Stomach (tissue), 9 donors: ENCODE results near the gene FNDC3B. TPM values are rescaled to one million over a fixed set of nuclear protein-coding genes. Genes with fewer than 3 reads are reported as not detected.

Source experiments
- DNase-seq, 2 donors: peaks; one replicate each; pipeline versions ENCODE4 v3.0.0 to v3.0.0-alpha.2; 2013 to 2019
- H3K27ac ChIP-seq, 5 donors: fragments of 200-600 bp in 4 of 5; sonication (generic) in 4 of 5; one replicate each; pipeline ENCODE4 v1.5.1; 2013 to 2019; ENCODE audit warnings: mild to moderate bottlenecking in 1 of 5, moderate library complexity in 1 of 5
- H3K27me3 ChIP-seq, 3 donors: fragments of 200-600 bp; sonication (generic); one replicate each; pipeline ENCODE4 v1.5.1; 2017 to 2019; ENCODE audit warnings: mixed run types in 1 of 3
- H3K36me3 ChIP-seq, 4 donors: fragments of 200-600 bp; sonication (generic); 1 replicate in 3 of 4; 2 replicates in 1 of 4; pipeline ENCODE4 v1.5.1; 2016 to 2019
- H3K4me1 ChIP-seq, 4 donors: fragments of 200-600 bp; sonication (generic); one replicate each; pipeline ENCODE4 v1.5.1; 2016 to 2019
- H3K4me3 ChIP-seq, 4 donors: fragments of 200-600 bp; sonication (generic) in 3 of 4; one replicate each; pipeline ENCODE4 v1.5.1; 2016 to 2019; ENCODE audit warnings: mild to moderate bottlenecking in 1 of 4
- H3K9me3 ChIP-seq, 4 donors: fragments of 200-600 bp; sonication (generic); one replicate each; pipeline ENCODE4 v1.5.1; 2016 to 2019
- EP300 ChIP-seq: sonication (generic); formaldehyde crosslinking; IDR thresholded peaks from one replicate; pipeline ENCODE4 v1.6.1; 2017; ENCODE audit warnings: antibody characterized with exemption
- POLR2A ChIP-seq, 4 donors: fragments of 450-650 bp; IDR thresholded peaks; one replicate each; pipeline ENCODE4 v1.6.1; 2016; ENCODE audit warnings: antibody characterized with exemption in 4 of 4, control low read depth in 2 of 4, mild to moderate bottlenecking in 1 of 4, moderate library complexity in 1 of 4
- POLR2AphosphoS5 ChIP-seq, 3 donors: sonication (generic); formaldehyde crosslinking; IDR thresholded peaks; one replicate each; pipeline ENCODE4 v1.6.1; 2016; ENCODE audit warnings: antibody characterized with exemption in 3 of 3
- WGBS, 5 donors: extraction: QIAGEN DNeasy Blood & Tissue Kit in 3 of 5; methylation state at CpG; one replicate each; pipeline versions ENCODE4 v1.1.5 to v1.1.7; 2013 to 2018; 5-methylcytosine and 5-hydroxymethylcytosine counted together
- intact Hi-C: fragments of 100-400 bp; cut with DNase I; formaldehyde crosslinking; loops from one replicate; pipeline ENCODE4 v1.15.1; 2023; ENCODE audit warnings: low total_unique reads
- polyA plus RNA-seq, 3 donors: library from polyadenylated mRNA; stranded (reverse); fragments of 200-250 nt; gene quantifications; one replicate each; pipeline ENCODE4 v1.2.3, GENCODE V29; 2013
- total RNA-seq, 5 donors: library from RNA; depleted of rRNA; stranded (reverse); fragments of >200 nt; gene quantifications; one replicate each; pipeline versions ENCODE4 v1.1.0 to v1.2.3, GENCODE V29; 2014 to 2016
- TF ChIP-seq, protein P1 (sequence below), 7 experiments: fragments of 450-650 bp in 4 of 7; fragments of 200-600 bp in 3 of 7; sonication (generic) in 3 of 7; IDR thresholded peaks; one replicate each; pipeline ENCODE4 v1.5.1; 2016 to 2019; ENCODE audit warnings: antibody characterized with exemption in 7 of 7, control low read depth in 2 of 7, mild to moderate bottlenecking in 1 of 7
- donor health status: healthy with polysubstance abuse.
- donor health status: Bipolar disorder and iron deficiency.
- donor health status: healthy.

FNDC3B gene
- total and polyA plus RNA-seq, 8 donors, result 6.0 to 229 (median 53.7) TPM

DNA sequence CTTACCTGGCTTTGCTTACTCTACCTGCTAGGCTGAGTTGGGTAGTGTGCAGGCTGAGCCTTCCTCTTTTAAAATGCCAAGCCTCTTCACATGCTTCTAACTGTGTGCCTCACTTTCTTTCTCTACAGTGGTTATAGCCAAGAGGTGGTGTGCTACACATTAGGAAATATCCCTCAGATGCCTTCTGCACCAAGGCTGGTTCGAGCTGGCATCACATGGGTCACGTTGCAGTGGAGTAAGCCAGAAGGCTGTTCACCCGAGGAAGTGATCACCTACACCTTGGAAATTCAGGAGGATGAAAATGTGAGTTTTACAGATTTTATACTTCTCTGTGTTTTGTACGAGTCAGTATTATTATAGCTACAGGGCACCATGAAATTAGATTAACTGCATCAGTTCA lies 291.0 kb downstream of the FNDC3B start:
- Histone ChIP-seq H3K27ac (no peak overlapping the region), H3K9me3 (no peaks in the 10 kb centered on the region), H3K27me3 (no peaks in the 10 kb centered on the region), H3K4me3 (no peak overlapping the region), H3K4me1 (peaks cover 0 to 17% (median 8%) of the 10 kb centered on the region in 4 donors), H3K36me3 (peaks cover 29 to 93% (median 79%) of the 10 kb centered on the region in 4 donors)
- TF ChIP-seq EP300 (no peak), POLR2A (IDR thresholded peaks at IDR 0.05) (no peak)
- 83 to 90% (median 88%) methylated on average over 4 of the region's 4 CpGs for WGBS, 5 donors
- intact Hi-C loops, result no loop called here
- DNase-seq, result no peak

DNA sequence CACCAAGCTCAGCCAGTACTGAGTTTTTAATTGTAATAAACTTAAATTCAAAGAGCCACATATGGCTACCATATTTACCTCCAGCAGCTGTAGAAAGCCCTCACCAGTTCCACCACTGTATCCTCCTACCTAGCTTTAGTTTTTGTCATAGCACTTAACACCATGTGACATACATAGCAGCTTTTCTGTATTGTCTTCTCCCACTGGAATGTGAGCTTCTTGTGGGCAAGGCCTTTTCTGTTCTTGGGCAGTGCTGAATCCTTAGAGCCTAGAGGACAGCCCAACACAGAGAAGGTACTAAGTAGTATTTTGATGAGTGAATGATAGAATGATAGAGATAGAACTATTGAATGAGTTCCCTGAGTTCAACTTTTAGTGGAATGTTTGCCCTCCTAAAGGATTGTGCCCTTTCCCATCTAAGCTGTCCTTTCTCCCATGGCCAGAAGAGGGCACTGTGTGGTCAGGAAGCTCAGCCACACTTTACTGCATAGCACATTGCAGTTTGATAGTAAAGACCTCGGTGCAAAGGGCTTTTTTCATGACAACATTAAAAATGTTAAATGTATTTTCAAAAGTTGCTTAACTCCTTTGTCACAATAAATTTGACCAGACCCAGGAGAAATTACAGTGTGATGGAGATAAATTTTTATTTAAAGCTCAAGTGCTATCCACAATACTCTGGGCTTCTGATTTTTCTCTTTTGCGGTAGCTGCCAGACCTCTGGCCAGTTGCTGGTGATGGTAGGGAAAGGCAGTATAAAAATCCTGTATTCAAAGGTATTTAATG lies 293.1 kb downstream of the FNDC3B start:
- 41 to 50% (median 45%) methylated on average over 2 of the region's 2 CpGs for WGBS, 5 donors
- Histone ChIP-seq H3K27ac (peak overlapping the region in 3 of 5 donors; percentile 19 to 66 (median 23)), H3K4me1 (peaks cover 0 to 16% (median 6%) of the 10 kb centered on the region in 4 donors), H3K4me3 (no peak overlapping the region), H3K27me3 (no peaks in the 10 kb centered on the region), H3K9me3 (no peaks in the 10 kb centered on the region), H3K36me3 (peaks cover 30 to 91% (median 85%) of the 10 kb centered on the region in 4 donors)
- TF ChIP-seq POLR2A (IDR thresholded peaks at IDR 0.05) (no peak), POLR2AphosphoS5 (IDR thresholded peaks at IDR 0.05) (peak in 1 of 3 donors; percentile 60), EP300 (no peak)
- TF ChIP-seq, protein P1, sequence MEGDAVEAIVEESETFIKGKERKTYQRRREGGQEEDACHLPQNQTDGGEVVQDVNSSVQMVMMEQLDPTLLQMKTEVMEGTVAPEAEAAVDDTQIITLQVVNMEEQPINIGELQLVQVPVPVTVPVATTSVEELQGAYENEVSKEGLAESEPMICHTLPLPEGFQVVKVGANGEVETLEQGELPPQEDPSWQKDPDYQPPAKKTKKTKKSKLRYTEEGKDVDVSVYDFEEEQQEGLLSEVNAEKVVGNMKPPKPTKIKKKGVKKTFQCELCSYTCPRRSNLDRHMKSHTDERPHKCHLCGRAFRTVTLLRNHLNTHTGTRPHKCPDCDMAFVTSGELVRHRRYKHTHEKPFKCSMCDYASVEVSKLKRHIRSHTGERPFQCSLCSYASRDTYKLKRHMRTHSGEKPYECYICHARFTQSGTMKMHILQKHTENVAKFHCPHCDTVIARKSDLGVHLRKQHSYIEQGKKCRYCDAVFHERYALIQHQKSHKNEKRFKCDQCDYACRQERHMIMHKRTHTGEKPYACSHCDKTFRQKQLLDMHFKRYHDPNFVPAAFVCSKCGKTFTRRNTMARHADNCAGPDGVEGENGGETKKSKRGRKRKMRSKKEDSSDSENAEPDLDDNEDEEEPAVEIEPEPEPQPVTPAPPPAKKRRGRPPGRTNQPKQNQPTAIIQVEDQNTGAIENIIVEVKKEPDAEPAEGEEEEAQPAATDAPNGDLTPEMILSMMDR (IDR thresholded peaks at IDR 0.05), result peak in 5 of 7 experiments; percentile 78 to 89 (median 86)
- intact Hi-C loops, result no loop called here
- peak; percentile 76 to 87 for DNase-seq

DNA sequence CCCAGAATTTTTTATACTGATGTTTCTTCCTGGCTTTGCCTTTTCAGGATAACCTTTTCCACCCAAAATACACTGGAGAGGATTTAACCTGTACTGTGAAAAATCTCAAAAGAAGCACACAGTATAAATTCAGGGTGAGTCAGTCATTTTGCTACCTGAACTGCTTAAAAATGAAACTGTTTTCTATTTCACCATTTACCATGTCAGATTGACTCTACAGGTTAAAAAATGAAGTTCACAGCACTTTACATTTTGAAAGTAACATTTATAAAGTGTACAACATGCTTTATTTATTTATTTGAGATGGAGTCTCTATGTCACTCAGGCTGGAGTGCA lies 293.6 kb downstream of the FNDC3B start:
- peaks cover 35 to 93% (median 87%) of the 10 kb centered on the region in 4 donors for H3K36me3 ChIP-seq
- H3K4me3 ChIP-seq, result no peak overlapping the region
- H3K27me3 ChIP-seq, result no peaks in the 10 kb centered on the region
- no peaks in the 10 kb centered on the region for H3K9me3 ChIP-seq
- H3K27ac ChIP-seq, result peak overlapping the region in 2 of 5 donors; percentile 23 to 60
- TF ChIP-seq POLR2AphosphoS5 (IDR thresholded peaks at IDR 0.05) (no peak), EP300 (no peak), POLR2A (IDR thresholded peaks at IDR 0.05) (no peak)
- TF ChIP-seq, protein P1 (IDR thresholded peaks at IDR 0.05), result no peak
- no peak for DNase-seq
- intact Hi-C loops, result no loop called here
- peaks cover 0 to 10% (median 4%) of the 10 kb centered on the region in 4 donors for H3K4me1 ChIP-seq

DNA sequence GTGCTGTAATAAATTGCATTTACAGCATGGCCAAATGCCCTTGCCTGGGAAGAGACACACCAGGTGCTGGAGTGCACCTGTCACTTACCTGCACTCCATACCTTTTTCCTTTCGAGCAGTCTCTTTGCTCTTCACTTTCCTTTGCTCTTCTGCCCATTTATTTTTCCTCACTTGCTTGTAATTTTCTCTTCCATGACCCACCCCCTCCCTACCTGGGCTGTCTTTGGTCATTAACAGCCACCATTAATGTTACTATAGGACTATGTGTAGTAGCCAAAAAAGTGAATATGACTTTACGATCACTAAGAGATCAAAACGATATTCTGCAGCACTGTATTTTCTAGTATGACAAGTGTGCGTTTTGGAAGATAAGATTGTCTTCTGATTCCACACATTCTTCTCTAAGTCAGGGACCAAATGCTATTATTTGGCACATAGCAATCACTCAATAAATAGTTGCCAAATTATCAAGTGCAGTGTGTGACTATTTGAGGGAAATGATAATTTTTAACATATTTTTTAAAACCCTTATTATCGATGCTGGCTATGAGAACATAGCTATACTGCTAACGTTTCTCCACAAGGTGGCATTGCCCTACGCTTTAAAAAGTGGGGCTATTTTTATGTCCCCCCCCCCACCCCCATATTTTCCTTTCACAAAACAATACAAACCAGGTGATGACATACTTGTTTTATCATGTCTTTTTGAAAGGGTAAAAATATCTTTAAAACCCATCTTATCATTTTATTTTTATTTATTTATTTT lies 294.5 kb downstream of the FNDC3B start:
- Histone ChIP-seq H3K9me3 (no peaks in the 10 kb centered on the region), H3K36me3 (peaks cover 34 to 92% (median 86%) of the 10 kb centered on the region in 4 donors), H3K27me3 (no peaks in the 10 kb centered on the region), H3K4me1 (peaks cover 0 to 9% (median 4%) of the 10 kb centered on the region in 4 donors), H3K4me3 (no peak overlapping the region), H3K27ac (no peak overlapping the region)
- TF ChIP-seq, protein P1 (IDR thresholded peaks at IDR 0.05), result peak in 1 of 7 experiments; percentile 10
- TF ChIP-seq POLR2AphosphoS5 (IDR thresholded peaks at IDR 0.05) (no peak), POLR2A (IDR thresholded peaks at IDR 0.05) (no peak), EP300 (no peak)
- intact Hi-C loops, result no loop called here
- no peak for DNase-seq
- WGBS, 5 donors, result 74 to 87% (median 81%) methylated on average over 7 of the region's 7 CpGs
